ENCODE results near the gene SRCAP. TPM values are rescaled to one million over a fixed set of nuclear protein-coding genes. Genes with fewer than 3 reads are reported as not detected.
A peak's percentile ranks its signal among the peaks of the same experiment; 100 is the strongest.

SRCAP gene
- total RNA-seq, 2 experiments from 2014 or later, result 59.5 to 60.1 TPM

DNA sequence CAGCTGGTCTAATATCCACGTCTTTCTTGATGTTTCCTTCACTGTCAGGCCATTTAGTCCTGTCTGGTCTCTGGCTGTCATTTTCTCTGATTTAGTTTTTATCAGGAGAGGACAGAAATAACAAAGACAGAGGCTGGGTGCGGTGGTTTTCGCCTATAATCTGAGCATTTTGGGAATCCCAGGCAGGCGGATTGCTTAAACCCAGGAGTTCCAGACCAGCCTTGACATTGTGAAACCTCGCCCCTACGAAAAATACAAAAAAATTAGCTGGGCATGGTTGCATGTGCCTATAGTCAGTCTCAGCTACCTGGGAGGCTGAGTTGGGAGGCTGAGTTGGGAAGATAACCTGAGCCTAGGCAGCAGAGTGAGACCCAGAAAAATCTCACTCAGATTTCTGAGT is 7.1 kb downstream of the SRCAP start:
- no peaks in the 10 kb centered on the region for H3K9me3 ChIP-seq (ENCODE audit: control insufficient read depth in 1 of 2, insufficient read depth in 1 of 2, low read length in 2 of 2)
- intact Hi-C loops (cut with DNase I, micrococcal nuclease), result no loop called here
- DNase-seq (no peak), ATAC-seq (ENCODE audit: poor library complexity) (no peak)
- no peaks in the 10 kb centered on the region for H3K9me3 Mint-ChIP-seq
- no peak overlapping the region for H3K4me3 ChIP-seq (ENCODE audit: low read length)
- H3K36me3 ChIP-seq (ENCODE audit: insufficient read depth, low read length), result peaks cover 96% of the 10 kb centered on the region
- POLR2A ChIA-PET, result no interaction called here
- no peak overlapping the region for H3K27ac Mint-ChIP-seq
- H3K36me3 Mint-ChIP-seq (ENCODE audit: low read depth), result peaks cover 83% of the 10 kb centered on the region
- TF ChIP-seq, protein P1, sequence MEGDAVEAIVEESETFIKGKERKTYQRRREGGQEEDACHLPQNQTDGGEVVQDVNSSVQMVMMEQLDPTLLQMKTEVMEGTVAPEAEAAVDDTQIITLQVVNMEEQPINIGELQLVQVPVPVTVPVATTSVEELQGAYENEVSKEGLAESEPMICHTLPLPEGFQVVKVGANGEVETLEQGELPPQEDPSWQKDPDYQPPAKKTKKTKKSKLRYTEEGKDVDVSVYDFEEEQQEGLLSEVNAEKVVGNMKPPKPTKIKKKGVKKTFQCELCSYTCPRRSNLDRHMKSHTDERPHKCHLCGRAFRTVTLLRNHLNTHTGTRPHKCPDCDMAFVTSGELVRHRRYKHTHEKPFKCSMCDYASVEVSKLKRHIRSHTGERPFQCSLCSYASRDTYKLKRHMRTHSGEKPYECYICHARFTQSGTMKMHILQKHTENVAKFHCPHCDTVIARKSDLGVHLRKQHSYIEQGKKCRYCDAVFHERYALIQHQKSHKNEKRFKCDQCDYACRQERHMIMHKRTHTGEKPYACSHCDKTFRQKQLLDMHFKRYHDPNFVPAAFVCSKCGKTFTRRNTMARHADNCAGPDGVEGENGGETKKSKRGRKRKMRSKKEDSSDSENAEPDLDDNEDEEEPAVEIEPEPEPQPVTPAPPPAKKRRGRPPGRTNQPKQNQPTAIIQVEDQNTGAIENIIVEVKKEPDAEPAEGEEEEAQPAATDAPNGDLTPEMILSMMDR (IDR thresholded peaks at IDR 0.05), result no peak
- H3K27me3 Mint-ChIP-seq, result no peaks in the 10 kb centered on the region
- no peak overlapping the region for H3K27ac ChIP-seq (ENCODE audit: low read depth in 1 of 2, low read length in 2 of 2)
- H3K4me3 Mint-ChIP-seq, result no peak overlapping the region
- CTCF ChIA-PET, result no interaction called here
- no peaks in the 10 kb centered on the region for H3K27me3 ChIP-seq (ENCODE audit: control insufficient read depth in 1 of 2, insufficient read depth in 2 of 2, low read length in 2 of 2)
- peaks cover 6% of the 10 kb centered on the region for H3K4me1 Mint-ChIP-seq (ENCODE audit: low read depth)
- H3K4me1 ChIP-seq (ENCODE audit: insufficient read depth, low read length), result no peaks in the 10 kb centered on the region

DNA sequence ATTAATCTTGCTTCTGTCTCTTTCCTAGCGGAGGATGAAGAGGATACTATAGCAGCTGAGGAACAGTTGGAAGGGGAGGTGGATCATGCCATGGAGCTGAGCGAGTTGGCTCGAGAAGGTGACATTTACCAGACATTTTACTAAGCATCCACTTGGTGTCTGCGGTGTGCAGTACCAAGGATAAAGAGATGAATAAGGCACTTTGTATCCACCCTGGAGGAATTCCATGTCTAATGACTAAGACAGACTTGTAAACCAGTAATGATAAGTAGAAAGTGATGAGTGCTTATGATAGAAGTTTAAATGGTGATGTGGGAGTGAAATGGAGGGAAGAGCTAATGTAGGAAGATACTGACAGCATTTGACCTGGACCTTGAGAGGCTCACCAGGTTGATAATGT is 12.0 kb downstream of the SRCAP start:
- intact Hi-C loops (cut with DNase I, micrococcal nuclease), result no loop called here
- H3K27ac ChIP-seq (ENCODE audit: low read depth in 1 of 2, low read length in 2 of 2), result no peak overlapping the region
- Mint-ChIP-seq H3K27ac (no peak overlapping the region), H3K27me3 (no peaks in the 10 kb centered on the region), H3K4me3 (no peak overlapping the region), H3K36me3 (ENCODE audit: low read depth) (peaks cover 92% of the 10 kb centered on the region), H3K9me3 (no peaks in the 10 kb centered on the region), H3K4me1 (ENCODE audit: low read depth) (peaks cover 26% of the 10 kb centered on the region)
- H3K36me3 ChIP-seq (ENCODE audit: insufficient read depth, low read length), result peaks cover 94% of the 10 kb centered on the region
- CTCF ChIA-PET, result interaction anchor here (1.4 kb wide), 1 partner anchor 17 kb away, joined by 5 read pairs; no protein-coding TSS in a partner anchor
- TF ChIP-seq, protein P1 (IDR thresholded peaks at IDR 0.05), result no peak
- H3K4me1 ChIP-seq (ENCODE audit: insufficient read depth, low read length), result peaks cover 15% of the 10 kb centered on the region
- no peaks in the 10 kb centered on the region for H3K27me3 ChIP-seq (ENCODE audit: control insufficient read depth in 1 of 2, insufficient read depth in 2 of 2, low read length in 2 of 2)
- ATAC-seq (ENCODE audit: poor library complexity) (no peak), DNase-seq (no peak)
- H3K9me3 ChIP-seq (ENCODE audit: control insufficient read depth in 1 of 2, insufficient read depth in 1 of 2, low read length in 2 of 2), result no peaks in the 10 kb centered on the region
- POLR2A ChIA-PET, result interaction anchor here (0.9 kb wide), 1 partner anchor 11 kb away, joined by 4 read pairs; no protein-coding TSS in a partner anchor
- no peak overlapping the region for H3K4me3 ChIP-seq (ENCODE audit: low read length)

DNA sequence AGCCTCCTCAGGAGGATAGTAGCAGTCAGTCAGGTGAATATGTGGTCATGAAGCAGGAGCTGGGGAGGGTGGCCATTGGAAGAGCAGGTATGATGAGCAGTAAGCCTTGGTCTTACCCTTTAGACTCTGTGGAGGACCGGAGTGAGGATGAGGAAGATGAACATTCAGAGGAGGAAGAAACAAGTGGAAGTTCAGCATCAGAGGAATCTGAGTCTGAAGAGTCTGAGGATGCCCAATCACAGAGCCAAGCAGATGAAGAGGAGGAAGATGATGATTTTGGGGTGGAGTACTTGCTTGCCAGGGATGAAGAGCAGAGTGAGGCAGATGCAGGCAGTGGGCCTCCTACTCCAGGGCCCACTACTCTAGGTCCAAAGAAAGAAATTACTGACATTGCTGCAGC is 12.7 kb downstream of the SRCAP start:
- Histone ChIP-seq H3K9me3 (ENCODE audit: control insufficient read depth in 1 of 2, insufficient read depth in 1 of 2, low read length in 2 of 2) (no peaks in the 10 kb centered on the region), H3K27ac (ENCODE audit: low read depth in 1 of 2, low read length in 2 of 2) (no peak overlapping the region), H3K36me3 (ENCODE audit: insufficient read depth, low read length) (peaks cover 94% of the 10 kb centered on the region), H3K27me3 (ENCODE audit: control insufficient read depth in 1 of 2, insufficient read depth in 2 of 2, low read length in 2 of 2) (no peaks in the 10 kb centered on the region), H3K4me1 (ENCODE audit: insufficient read depth, low read length) (peaks cover 18% of the 10 kb centered on the region), H3K4me3 (ENCODE audit: low read length) (no peak overlapping the region)
- Mint-ChIP-seq H3K36me3 (ENCODE audit: low read depth) (peaks cover 92% of the 10 kb centered on the region), H3K9me3 (no peaks in the 10 kb centered on the region), H3K27ac (peak overlapping the region; percentile 25), H3K4me1 (ENCODE audit: low read depth) (peaks cover 33% of the 10 kb centered on the region), H3K4me3 (no peak overlapping the region), H3K27me3 (no peaks in the 10 kb centered on the region)
- ChIA-PET CTCF (interaction anchor here (1.4 kb wide), 1 partner anchor 18 kb away, joined by 5 read pairs; no protein-coding TSS in a partner anchor), POLR2A (interaction anchor here (0.9 kb wide), 1 partner anchor 10 kb away, joined by 4 read pairs; no protein-coding TSS in a partner anchor)
- ATAC-seq (ENCODE audit: poor library complexity), result no peak
- no peak for DNase-seq
- TF ChIP-seq, protein P1 (IDR thresholded peaks at IDR 0.05), result no peak
- intact Hi-C loops (cut with DNase I, micrococcal nuclease), result no loop called here

Data from CD4-positive, alpha-beta T cell (primary cell).